Measurements from ENCODE around the gene REV3L. TPM values are rescaled to one million over a fixed set of nuclear protein-coding genes. Genes with fewer than 3 reads are reported as not detected.

REV3L gene
- total RNA-seq, 1 donor from 2014 or later = 23.0 TPM

- H3K36me3 ChIP-seq (ENCODE audit: insufficient read depth, low read length) = no peaks in the 10 kb centered on the region
- peak overlapping the region; percentile 33 for H2AFZ ChIP-seq (ENCODE audit: low read depth, low read length)
- DNase-seq (ENCODE audit: low read depth) (peak; percentile 83), FAIRE-seq (peak; percentile 72)
- peak overlapping the region; percentile 72 for H3K4me3 Mint-ChIP-seq (ENCODE audit: unreplicated experiment)
- TF ChIP-seq CTCF (IDR thresholded peaks at IDR 0.05; ENCODE audit: insufficient read depth, low read depth, low read length) (no peak), EZH2 (IDR thresholded peaks at IDR 0.05; ENCODE audit: insufficient read depth, low read length) (no peak)
- H3K27ac ChIP-seq (ENCODE audit: low read depth, low read length) = peak overlapping the region; percentile 67
- H3K9me3 Mint-ChIP-seq (ENCODE audit: unreplicated experiment) = peaks cover 2% of the 10 kb centered on the region
- peaks cover 11% of the 10 kb centered on the region for H3K36me3 Mint-ChIP-seq (ENCODE audit: low read depth, unreplicated experiment)
- peaks cover 36% of the 10 kb centered on the region for H3K4me1 ChIP-seq (ENCODE audit: insufficient read depth, low read length)
- peaks cover 39% of the 10 kb centered on the region for H3K4me1 Mint-ChIP-seq (ENCODE audit: low read depth, unreplicated experiment)
- peak overlapping the region; percentile 48 for H3K4me3 ChIP-seq (ENCODE audit: insufficient read depth, low read depth, low read length)
- no peaks in the 10 kb centered on the region for H3K27me3 ChIP-seq (ENCODE audit: insufficient read depth, low read length)
- H3K27ac Mint-ChIP-seq (ENCODE audit: unreplicated experiment) = peak overlapping the region; percentile 88
- H3K9me3 ChIP-seq (ENCODE audit: insufficient read depth, low read depth, low read length) = no peaks in the 10 kb centered on the region
- H4K20me1 ChIP-seq (ENCODE audit: insufficient read depth, low read length) = peaks cover 27% of the 10 kb centered on the region
- H3K9ac ChIP-seq (ENCODE audit: low read length) = peak overlapping the region; percentile 60
- H3K4me2 ChIP-seq (ENCODE audit: low read length) = peak overlapping the region; percentile 85
- peaks cover 93% of the 10 kb centered on the region for H3K79me2 ChIP-seq (ENCODE audit: insufficient read depth, low read length)
- H3K27me3 Mint-ChIP-seq (ENCODE audit: low read depth, unreplicated experiment) = no peaks in the 10 kb centered on the region
Observed at GRCh38 chr6:111427341-111428116, 55.5 kb downstream of the REV3L start.

- Mint-ChIP-seq H3K36me3 (ENCODE audit: low read depth, unreplicated experiment) (peaks cover 5% of the 10 kb centered on the region), H3K27me3 (ENCODE audit: low read depth, unreplicated experiment) (no peaks in the 10 kb centered on the region), H3K4me3 (ENCODE audit: unreplicated experiment) (no peak overlapping the region), H3K4me1 (ENCODE audit: low read depth, unreplicated experiment) (peaks cover 32% of the 10 kb centered on the region), H3K27ac (ENCODE audit: unreplicated experiment) (no peak overlapping the region), H3K9me3 (ENCODE audit: unreplicated experiment) (peaks cover 2% of the 10 kb centered on the region)
- Histone ChIP-seq H3K79me2 (ENCODE audit: insufficient read depth, low read length) (peaks cover 90% of the 10 kb centered on the region), H3K9me3 (ENCODE audit: insufficient read depth, low read depth, low read length) (no peaks in the 10 kb centered on the region), H4K20me1 (ENCODE audit: insufficient read depth, low read length) (peaks cover 27% of the 10 kb centered on the region), H3K4me3 (ENCODE audit: insufficient read depth, low read depth, low read length) (no peak overlapping the region), H3K9ac (ENCODE audit: low read length) (no peak overlapping the region), H3K4me1 (ENCODE audit: insufficient read depth, low read length) (peaks cover 38% of the 10 kb centered on the region), H3K27ac (ENCODE audit: low read depth, low read length) (no peak overlapping the region), H3K27me3 (ENCODE audit: insufficient read depth, low read length) (no peaks in the 10 kb centered on the region), H3K36me3 (ENCODE audit: insufficient read depth, low read length) (no peaks in the 10 kb centered on the region), H3K4me2 (ENCODE audit: low read length) (peak overlapping the region; percentile 39), H2AFZ (ENCODE audit: low read depth, low read length) (no peak overlapping the region)
- TF ChIP-seq CTCF (IDR thresholded peaks at IDR 0.05; ENCODE audit: insufficient read depth, low read depth, low read length) = no peak
- TF ChIP-seq EZH2 (IDR thresholded peaks at IDR 0.05; ENCODE audit: insufficient read depth, low read length) = no peak
- DNase-seq (ENCODE audit: low read depth) = peak; percentile 40
- no peak for FAIRE-seq
Observed at GRCh38 chr6:111423960-111424846, 58.8 kb downstream of the REV3L start.
